ENCODE data around the gene ASIP. TPM values are rescaled to one million over a fixed set of nuclear protein-coding genes. Genes with fewer than 3 reads are reported as not detected.

The ASIP gene
- total and polyA plus RNA-seq, 2 of the 13 experiments (the other 11 are each of a cell fraction or from before 2014, with no cell fraction given) = not detected

DNA sequence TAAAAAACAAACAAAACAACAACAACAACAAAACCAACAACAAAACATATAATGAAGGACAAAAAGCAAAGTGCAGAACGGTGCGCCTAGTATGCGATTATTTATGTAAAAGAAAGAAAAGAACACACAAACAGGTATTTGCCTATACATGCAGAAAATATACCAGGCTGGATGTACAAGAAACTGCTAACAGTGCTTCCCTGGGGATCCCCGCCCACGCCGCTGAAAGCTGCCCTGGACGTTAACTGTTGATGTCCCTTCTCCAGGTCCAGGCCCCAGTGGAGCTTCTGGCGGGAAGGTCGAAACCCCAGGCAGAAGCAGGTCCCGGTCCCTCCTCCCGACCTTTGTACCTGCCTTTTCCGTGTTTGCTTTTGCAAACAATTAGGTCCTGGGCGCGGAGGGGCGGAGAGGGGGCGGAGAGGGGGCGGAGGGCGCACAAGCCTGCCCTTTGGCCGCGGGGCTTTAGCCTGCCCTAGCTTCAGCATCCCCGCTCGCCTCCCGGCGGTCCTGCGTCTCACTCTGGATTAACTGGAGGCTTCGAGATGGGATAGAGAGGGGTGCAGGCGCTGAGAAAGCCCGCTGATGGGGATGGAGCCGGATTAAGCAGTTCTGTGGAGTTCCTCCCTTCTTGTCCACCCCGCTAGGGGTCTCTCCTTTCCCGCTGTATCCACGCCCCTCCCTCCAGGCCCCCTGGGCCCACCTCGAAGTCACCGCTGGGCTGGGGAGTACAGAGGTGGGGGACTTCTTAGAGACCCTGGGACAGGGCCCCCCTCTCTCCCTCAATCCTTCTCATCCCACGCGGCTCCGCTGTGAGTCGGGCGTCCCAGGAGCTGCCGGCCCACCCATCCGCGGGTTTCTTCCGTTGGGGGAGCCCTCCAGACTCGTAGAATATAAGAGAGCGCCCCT lies 70.1 kb downstream of the ASIP start (continued):
- TF ChIP-seq, protein P1, sequence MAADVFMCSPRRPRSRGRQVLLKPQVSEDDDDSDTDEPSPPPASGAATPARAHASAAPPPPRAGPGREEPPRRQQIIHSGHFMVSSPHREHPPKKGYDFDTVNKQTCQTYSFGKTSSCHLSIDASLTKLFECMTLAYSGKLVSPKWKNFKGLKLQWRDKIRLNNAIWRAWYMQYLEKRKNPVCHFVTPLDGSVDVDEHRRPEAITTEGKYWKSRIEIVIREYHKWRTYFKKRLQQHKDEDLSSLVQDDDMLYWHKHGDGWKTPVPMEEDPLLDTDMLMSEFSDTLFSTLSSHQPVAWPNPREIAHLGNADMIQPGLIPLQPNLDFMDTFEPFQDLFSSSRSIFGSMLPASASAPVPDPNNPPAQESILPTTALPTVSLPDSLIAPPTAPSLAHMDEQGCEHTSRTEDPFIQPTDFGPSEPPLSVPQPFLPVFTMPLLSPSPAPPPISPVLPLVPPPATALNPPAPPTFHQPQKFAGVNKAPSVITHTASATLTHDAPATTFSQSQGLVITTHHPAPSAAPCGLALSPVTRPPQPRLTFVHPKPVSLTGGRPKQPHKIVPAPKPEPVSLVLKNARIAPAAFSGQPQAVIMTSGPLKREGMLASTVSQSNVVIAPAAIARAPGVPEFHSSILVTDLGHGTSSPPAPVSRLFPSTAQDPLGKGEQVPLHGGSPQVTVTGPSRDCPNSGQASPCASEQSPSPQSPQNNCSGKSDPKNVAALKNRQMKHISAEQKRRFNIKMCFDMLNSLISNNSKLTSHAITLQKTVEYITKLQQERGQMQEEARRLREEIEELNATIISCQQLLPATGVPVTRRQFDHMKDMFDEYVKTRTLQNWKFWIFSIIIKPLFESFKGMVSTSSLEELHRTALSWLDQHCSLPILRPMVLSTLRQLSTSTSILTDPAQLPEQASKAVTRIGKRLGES (CRISPR knock-in tag; IDR thresholded peaks at IDR 0.05; ENCODE audit: borderline replicate concordance) = no peak
- TF ChIP-seq, protein P2, sequence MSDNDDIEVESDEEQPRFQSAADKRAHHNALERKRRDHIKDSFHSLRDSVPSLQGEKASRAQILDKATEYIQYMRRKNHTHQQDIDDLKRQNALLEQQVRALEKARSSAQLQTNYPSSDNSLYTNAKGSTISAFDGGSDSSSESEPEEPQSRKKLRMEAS (IDR thresholded peaks at IDR 0.05) = peak; percentile 95
- TF ChIP-seq ZNF282 (IDR thresholded peaks at IDR 0.05; ENCODE audit: partially characterized antibody) = no peak
- no peak; the same call in 1 of the 2 replicates for TF ChIP-seq ZNF562 (CRISPR knock-in tag; IDR thresholded peaks at IDR 0.05; ENCODE audit: borderline replicate concordance)
- TF ChIP-seq, protein P3, sequence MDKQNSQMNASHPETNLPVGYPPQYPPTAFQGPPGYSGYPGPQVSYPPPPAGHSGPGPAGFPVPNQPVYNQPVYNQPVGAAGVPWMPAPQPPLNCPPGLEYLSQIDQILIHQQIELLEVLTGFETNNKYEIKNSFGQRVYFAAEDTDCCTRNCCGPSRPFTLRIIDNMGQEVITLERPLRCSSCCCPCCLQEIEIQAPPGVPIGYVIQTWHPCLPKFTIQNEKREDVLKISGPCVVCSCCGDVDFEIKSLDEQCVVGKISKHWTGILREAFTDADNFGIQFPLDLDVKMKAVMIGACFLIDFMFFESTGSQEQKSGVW (CRISPR knock-in tag; IDR thresholded peaks at IDR 0.05; ENCODE audit: borderline replicate concordance) = no peak
- TF ChIP-seq ZNF337 (CRISPR knock-in tag; IDR thresholded peaks at IDR 0.05; ENCODE audit: borderline replicate concordance, low read depth) = no peak
- TF ChIP-seq RBFOX2 (IDR thresholded peaks at IDR 0.05; ENCODE audit: low read depth, low read length) = peak; percentile 40; the same call in 1 of the 2 replicates
- TF ChIP-seq, protein P4, sequence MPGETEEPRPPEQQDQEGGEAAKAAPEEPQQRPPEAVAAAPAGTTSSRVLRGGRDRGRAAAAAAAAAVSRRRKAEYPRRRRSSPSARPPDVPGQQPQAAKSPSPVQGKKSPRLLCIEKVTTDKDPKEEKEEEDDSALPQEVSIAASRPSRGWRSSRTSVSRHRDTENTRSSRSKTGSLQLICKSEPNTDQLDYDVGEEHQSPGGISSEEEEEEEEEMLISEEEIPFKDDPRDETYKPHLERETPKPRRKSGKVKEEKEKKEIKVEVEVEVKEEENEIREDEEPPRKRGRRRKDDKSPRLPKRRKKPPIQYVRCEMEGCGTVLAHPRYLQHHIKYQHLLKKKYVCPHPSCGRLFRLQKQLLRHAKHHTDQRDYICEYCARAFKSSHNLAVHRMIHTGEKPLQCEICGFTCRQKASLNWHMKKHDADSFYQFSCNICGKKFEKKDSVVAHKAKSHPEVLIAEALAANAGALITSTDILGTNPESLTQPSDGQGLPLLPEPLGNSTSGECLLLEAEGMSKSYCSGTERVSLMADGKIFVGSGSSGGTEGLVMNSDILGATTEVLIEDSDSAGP (CRISPR knock-in tag; IDR thresholded peaks at IDR 0.05; ENCODE audit: borderline replicate concordance) = peak; percentile 48
- 0 out of 2 replicates have a peak, but pooled peaks have one; percentile 1 for TF ChIP-seq ARHGAP35 (CRISPR knock-in tag; IDR thresholded peaks at IDR 0.05; ENCODE audit: borderline replicate concordance)
- TF ChIP-seq ARNT2 (CRISPR knock-in tag; IDR thresholded peaks at IDR 0.05; ENCODE audit: low read depth) = peak; percentile 91; the same call in 1 of the 2 replicates
- TF ChIP-seq ZFYVE20 (CRISPR knock-in tag; IDR thresholded peaks at IDR 0.05; ENCODE audit: borderline replicate concordance, low read depth) = no peak
- TF ChIP-seq, protein P5, sequence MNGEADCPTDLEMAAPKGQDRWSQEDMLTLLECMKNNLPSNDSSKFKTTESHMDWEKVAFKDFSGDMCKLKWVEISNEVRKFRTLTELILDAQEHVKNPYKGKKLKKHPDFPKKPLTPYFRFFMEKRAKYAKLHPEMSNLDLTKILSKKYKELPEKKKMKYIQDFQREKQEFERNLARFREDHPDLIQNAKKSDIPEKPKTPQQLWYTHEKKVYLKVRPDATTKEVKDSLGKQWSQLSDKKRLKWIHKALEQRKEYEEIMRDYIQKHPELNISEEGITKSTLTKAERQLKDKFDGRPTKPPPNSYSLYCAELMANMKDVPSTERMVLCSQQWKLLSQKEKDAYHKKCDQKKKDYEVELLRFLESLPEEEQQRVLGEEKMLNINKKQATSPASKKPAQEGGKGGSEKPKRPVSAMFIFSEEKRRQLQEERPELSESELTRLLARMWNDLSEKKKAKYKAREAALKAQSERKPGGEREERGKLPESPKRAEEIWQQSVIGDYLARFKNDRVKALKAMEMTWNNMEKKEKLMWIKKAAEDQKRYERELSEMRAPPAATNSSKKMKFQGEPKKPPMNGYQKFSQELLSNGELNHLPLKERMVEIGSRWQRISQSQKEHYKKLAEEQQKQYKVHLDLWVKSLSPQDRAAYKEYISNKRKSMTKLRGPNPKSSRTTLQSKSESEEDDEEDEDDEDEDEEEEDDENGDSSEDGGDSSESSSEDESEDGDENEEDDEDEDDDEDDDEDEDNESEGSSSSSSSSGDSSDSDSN (CRISPR knock-in tag; IDR thresholded peaks at IDR 0.05) = peak; percentile 88
- no peak for TF ChIP-seq MTA3 (CRISPR knock-in tag; IDR thresholded peaks at IDR 0.05)
- TF ChIP-seq, protein P6, sequence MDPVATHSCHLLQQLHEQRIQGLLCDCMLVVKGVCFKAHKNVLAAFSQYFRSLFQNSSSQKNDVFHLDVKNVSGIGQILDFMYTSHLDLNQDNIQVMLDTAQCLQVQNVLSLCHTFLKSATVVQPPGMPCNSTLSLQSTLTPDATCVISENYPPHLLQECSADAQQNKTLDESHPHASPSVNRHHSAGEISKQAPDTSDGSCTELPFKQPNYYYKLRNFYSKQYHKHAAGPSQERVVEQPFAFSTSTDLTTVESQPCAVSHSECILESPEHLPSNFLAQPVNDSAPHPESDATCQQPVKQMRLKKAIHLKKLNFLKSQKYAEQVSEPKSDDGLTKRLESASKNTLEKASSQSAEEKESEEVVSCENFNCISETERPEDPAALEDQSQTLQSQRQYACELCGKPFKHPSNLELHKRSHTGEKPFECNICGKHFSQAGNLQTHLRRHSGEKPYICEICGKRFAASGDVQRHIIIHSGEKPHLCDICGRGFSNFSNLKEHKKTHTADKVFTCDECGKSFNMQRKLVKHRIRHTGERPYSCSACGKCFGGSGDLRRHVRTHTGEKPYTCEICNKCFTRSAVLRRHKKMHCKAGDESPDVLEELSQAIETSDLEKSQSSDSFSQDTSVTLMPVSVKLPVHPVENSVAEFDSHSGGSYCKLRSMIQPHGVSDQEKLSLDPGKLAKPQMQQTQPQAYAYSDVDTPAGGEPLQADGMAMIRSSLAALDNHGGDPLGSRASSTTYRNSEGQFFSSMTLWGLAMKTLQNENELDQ (CRISPR knock-in tag; IDR thresholded peaks at IDR 0.05; ENCODE audit: borderline replicate concordance) = no peak
- TF ChIP-seq PRPF4 (IDR thresholded peaks at IDR 0.05; ENCODE audit: low read depth, low read length, poor library complexity, severe bottlenecking) = no peak

All from HepG2 (cell line).